HEK293T (cell line): ENCODE results near the gene SLC19A1.

ENCODE experiments used
- CTCF ChIA-PET: fragments of 350-600 bp; formaldehyde crosslinking; extraction: SDS; loops from one replicate; lab custom pipeline; 2021; ENCODE audit warnings: antibody characterized with exemption, inconsistent platforms; lab: Yijun Ruan, JAX
- POLR2A ChIA-PET: fragments of 350-600 bp; formaldehyde crosslinking; extraction: SDS; loops from one replicate; lab custom pipeline; 2020; ENCODE audit warnings: antibody characterized with exemption, inconsistent platforms; lab: Yijun Ruan, JAX
- DNase-seq: peaks from one replicate; pipeline ENCODE4 v3.0.0; 2012; ENCODE audit warnings: mixed read lengths; ENCODE audit errors: extremely low spot score
- ARNT ChIP-seq: fragments of 450-650 bp; IDR thresholded peaks from 2 replicates; pipeline ENCODE4 v1.6.1; 2017; ENCODE audit warnings: mild to moderate bottlenecking
- BHLHE40 ChIP-seq: fragments of 450-650 bp; IDR thresholded peaks from 2 replicates; pipeline ENCODE4 v1.6.1; 2016; ENCODE audit warnings: mild to moderate bottlenecking, moderate library complexity, borderline replicate concordance
- CTBP1 ChIP-seq: fragments of 450-650 bp; IDR thresholded peaks from 2 replicates; pipeline ENCODE4 v1.6.1; 2016; ENCODE audit warnings: borderline replicate concordance
- ELF4 ChIP-seq: fragments of 450-650 bp; IDR thresholded peaks from 2 replicates; pipeline ENCODE4 v1.6.1; 2017; ENCODE audit warnings: antibody characterized with exemption
- FOXA1 ChIP-seq: fragments of 450-650 bp; IDR thresholded peaks from 2 replicates; pipeline ENCODE4 v1.6.1; 2016; ENCODE audit warnings: mild to moderate bottlenecking
- FOXK2 ChIP-seq: fragments of 450-650 bp; IDR thresholded peaks from 2 replicates; pipeline ENCODE4 v1.6.1; 2016; ENCODE audit warnings: mild to moderate bottlenecking
- FOXM1 ChIP-seq: fragments of 450-650 bp; IDR thresholded peaks from 2 replicates; pipeline ENCODE4 v1.6.1; 2017; ENCODE audit warnings: mild to moderate bottlenecking, borderline replicate concordance
- HDGF ChIP-seq: fragments of 450-650 bp; IDR thresholded peaks from 2 replicates; pipeline ENCODE4 v1.6.1; 2017; ENCODE audit warnings: antibody characterized with exemption, borderline replicate concordance
- L3MBTL2 ChIP-seq: fragments of 450-650 bp; conservative IDR thresholded peaks from 2 replicates; pipeline ENCODE4 v1.6.1; 2016; ENCODE audit warnings: mild to moderate bottlenecking
- LEF1 ChIP-seq: fragments of 450-650 bp; IDR thresholded peaks from 2 replicates; pipeline ENCODE4 v1.6.1; 2017; ENCODE audit warnings: mild to moderate bottlenecking, borderline replicate concordance
- NFRKB ChIP-seq: fragments of 450-650 bp; IDR thresholded peaks from 2 replicates; pipeline ENCODE4 v1.6.1; 2016; ENCODE audit warnings: mild to moderate bottlenecking, moderate library complexity
- SP1 ChIP-seq: fragments of 450-650 bp; IDR thresholded peaks from 2 replicates; pipeline ENCODE4 v1.6.1; 2017
- SUZ12 ChIP-seq: fragments of 450-650 bp; IDR thresholded peaks from 2 replicates; pipeline ENCODE4 v1.6.1; 2016; ENCODE audit warnings: mild to moderate bottlenecking
- TARDBP ChIP-seq: fragments of 450-650 bp; IDR thresholded peaks from 2 replicates; pipeline ENCODE4 v1.6.1; 2016
- ZNF384 ChIP-seq: fragments of 450-650 bp; IDR thresholded peaks from 2 replicates; pipeline ENCODE4 v1.6.1; 2016
- TF ChIP-seq, protein P1 (sequence below): fragments of 450-650 bp; IDR thresholded peaks from 2 replicates; pipeline ENCODE4 v1.6.1; 2016

Gene SLC19A1

DNA sequence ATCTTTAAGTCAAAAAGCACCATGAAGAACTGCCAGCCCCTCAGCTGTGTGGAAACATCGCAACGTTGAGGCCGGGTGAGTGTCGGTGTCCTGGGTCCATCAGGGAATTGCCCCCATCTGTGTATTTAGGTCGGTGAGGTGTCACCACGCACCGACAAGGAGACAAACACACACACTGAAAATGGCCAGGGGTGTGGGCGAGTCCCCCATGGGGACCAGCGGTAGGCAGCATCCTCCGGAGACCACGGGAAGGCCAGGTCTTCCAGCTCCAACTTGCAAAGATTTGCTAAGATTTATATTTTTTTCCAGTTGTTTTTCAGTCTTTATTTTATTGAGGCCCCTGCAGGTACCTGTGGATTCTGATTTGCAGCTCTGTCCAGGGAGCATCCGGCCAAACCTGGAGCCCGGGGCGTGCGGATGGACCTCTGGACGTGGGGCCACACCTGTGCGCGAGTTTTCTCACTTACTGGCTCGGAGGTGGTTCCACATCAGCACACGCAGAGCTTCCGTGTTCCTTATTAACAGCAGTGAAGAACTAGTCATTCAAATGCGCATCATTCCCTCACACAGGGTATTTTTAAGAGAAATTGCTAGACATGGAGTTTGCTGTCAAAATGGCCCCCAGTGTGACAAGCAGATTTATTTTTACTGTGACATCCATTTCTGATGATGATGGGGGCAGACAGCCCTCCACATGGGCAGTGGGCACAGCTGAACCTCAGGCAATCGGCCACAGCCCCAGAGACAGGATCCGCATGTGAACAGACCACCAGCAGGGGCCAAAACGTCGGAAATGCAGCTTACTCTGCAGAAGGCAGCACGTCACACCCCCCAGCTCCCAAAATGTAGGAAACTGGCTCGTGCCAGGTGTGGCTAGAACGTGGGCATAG is 17.2 kb upstream of the SLC19A1 start:
- ChIA-PET CTCF (no interaction called here), POLR2A (no interaction called here)
- DNase-seq = no peak
- TF ChIP-seq FOXA1 (no peak), SP1 (no peak), ARNT (no peak), TARDBP (no peak), BHLHE40 (no peak), ZNF384 (no peak), ELF4 (no peak), HDGF (no peak), SUZ12 (no peak), LEF1 (no peak), FOXK2 (no peak), L3MBTL2 (no peak), CTBP1 (no peak), NFRKB (no peak), FOXM1 (no peak)
- TF ChIP-seq, protein P1, sequence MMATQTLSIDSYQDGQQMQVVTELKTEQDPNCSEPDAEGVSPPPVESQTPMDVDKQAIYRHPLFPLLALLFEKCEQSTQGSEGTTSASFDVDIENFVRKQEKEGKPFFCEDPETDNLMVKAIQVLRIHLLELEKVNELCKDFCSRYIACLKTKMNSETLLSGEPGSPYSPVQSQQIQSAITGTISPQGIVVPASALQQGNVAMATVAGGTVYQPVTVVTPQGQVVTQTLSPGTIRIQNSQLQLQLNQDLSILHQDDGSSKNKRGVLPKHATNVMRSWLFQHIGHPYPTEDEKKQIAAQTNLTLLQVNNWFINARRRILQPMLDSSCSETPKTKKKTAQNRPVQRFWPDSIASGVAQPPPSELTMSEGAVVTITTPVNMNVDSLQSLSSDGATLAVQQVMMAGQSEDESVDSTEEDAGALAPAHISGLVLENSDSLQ = no peak

DNA sequence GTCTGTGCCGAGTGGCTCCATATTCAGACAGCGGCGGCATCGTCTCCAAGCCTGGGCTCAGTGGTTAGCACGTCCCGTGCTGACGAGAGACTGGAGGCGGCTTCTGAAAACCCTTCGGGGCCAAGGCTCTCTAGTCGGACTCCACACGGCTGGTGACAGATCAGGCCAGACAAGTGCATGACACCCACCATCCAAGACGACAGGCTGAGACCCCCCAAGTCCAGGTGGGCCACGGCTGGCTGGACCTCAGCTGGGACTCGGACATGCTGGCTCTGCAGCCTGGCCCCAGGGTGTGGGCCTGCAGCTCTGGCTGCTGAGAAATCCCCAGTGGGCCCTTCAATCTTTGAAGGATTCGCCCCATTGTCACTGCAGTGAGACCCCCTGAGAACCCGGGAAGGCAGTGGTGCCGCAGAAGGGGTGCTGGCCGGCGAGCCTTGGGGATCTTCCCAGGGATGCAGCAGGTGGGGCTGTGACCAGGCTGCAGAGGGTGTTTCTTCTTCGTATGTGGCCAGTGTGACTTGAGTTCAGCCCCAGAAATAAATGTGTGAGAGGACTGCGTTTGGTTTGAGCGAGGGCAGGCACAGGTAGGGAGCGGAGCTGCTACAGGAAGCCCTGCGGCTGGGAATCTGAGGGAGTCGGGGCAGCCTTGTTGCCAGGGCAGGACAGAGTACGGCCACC is 15.9 kb upstream of the SLC19A1 start:
- ChIA-PET CTCF (no interaction called here), POLR2A (no interaction called here)
- TF ChIP-seq HDGF (no peak), NFRKB (no peak), SP1 (no peak), FOXM1 (no peak), BHLHE40 (no peak), LEF1 (no peak)
- TF ChIP-seq, protein P1 = no peak
- no peak for DNase-seq

DNA sequence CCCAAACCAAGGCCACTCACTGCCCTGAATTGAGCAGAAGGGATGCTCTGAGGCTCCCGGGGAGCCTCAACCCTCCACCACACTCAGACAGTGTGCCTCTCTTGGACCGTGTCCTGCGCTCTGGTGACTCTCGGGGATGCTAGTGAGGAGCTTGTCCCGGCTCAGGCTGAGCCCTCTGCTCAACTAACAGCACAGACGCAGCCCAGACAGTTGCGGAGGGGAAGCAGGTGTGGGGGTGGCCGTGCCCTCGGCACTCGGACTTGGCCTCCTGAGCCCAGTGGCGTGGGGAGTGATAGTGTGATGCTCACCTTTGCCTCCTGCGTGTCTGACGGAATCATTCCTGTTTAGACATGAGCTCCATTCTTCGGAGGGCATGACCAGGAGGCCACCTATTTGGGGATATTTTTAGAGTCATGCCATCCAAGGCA is 15.4 kb upstream of the SLC19A1 start:
- no peak for TF ChIP-seq CTBP1
- no peak for TF ChIP-seq FOXK2
- TF ChIP-seq SP1 = no peak
- TF ChIP-seq ZNF384 = no peak
- no peak for TF ChIP-seq SUZ12
- no peak for TF ChIP-seq FOXA1
- TF ChIP-seq ARNT = no peak
- TF ChIP-seq FOXM1 = no peak
- no peak for TF ChIP-seq BHLHE40
- no peak for TF ChIP-seq HDGF
- no peak for TF ChIP-seq LEF1
- TF ChIP-seq NFRKB = no peak
- TF ChIP-seq TARDBP = no peak
- no peak for TF ChIP-seq ELF4
- TF ChIP-seq, protein P1 = no peak
- ChIA-PET CTCF (interaction anchor here (0.5 kb wide), 1 partner anchor 176 kb away, joined by 3 read pairs; no protein-coding TSS in a partner anchor), POLR2A (no interaction called here)

DNA sequence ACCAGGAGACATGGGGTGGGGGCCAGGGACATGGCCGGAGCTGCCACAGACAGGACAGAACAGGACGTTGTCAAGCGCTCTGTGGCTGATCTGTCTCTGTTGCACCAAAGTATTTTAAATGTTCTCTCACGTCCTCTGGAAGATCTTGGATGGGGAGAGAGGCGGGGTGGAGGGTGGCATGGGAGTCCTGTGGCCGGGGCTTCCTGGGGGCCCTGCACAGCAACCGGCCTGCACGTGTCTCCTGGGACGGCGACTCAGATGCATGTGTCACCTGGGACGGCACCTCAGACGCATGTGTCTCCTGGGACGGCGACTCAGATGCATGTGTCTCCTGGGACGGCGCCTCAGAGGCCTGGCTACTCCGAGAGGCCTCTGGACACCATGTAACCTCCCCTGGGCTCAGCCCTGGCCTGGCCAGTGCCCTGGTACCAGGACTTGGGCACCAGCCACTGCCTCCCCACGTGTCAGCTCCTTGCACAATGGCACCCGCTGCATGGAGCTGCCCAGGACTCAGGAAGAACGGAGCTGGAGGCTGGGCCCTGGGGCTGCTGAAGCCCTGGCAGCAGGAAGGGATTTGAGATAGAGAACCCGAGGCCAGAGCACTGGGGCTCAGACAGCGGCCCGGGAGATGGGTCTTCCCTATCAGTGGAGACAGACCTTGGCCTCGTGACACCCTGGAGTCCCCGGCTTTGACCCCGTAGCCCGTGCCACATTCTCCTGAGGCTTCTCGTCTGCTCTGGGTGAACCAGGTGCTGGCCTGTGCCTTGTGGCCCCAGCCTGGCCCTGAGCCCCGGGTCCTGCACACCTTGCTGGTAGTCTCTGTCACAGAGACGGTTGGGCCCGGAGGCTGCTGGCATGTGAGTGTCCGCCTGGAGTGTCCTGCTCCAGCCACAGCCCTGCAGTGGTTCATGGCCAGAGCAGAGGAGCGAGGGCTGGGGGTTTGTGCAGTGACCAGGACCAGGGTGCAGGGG is 14.7 kb upstream of the SLC19A1 start:
- TF ChIP-seq BHLHE40 (no peak), TARDBP (no peak), FOXK2 (no peak), ZNF384 (no peak), LEF1 (no peak), HDGF (no peak), SUZ12 (no peak), L3MBTL2 (no peak), SP1 (no peak), FOXA1 (no peak), ELF4 (no peak), CTBP1 (no peak), NFRKB (no peak), FOXM1 (no peak)
- TF ChIP-seq, protein P1 = no peak
- ChIA-PET POLR2A (interaction anchor here (0.7 to 1.6 kb wide), 7 partner anchors 12 to 265 kb away, joined by 3 to 9 read pairs (median 4); no protein-coding TSS in a partner anchor), CTCF (interaction anchor here (0.5 to 1.8 kb wide), 11 partner anchors 8 to 265 kb away, joined by 3 to 30 read pairs (median 3); no protein-coding TSS in a partner anchor)
- DNase-seq = no peak

More for the DNA sequence above, 15.4 kb upstream of the SLC19A1 start:
- no peak for DNase-seq
